HepG2 (cell line): Measurements from ENCODE around the gene SRCIN1. TPM values are rescaled to one million over a fixed set of nuclear protein-coding genes. Genes with fewer than 3 reads are reported as not detected.

Experiments used
- AKAP8 ChIP-seq: sonication (generic); formaldehyde crosslinking; IDR thresholded peaks from 2 replicates; pipeline ENCODE4 v1.5.1; 2020; ENCODE audit warnings: mild to moderate bottlenecking, missing genetic modification reagents
- CREB3 ChIP-seq: sonication (generic); formaldehyde crosslinking; IDR thresholded peaks from 2 replicates; pipeline ENCODE4 v1.5.0; 2020; ENCODE audit warnings: missing genetic modification reagents
- E2F5 ChIP-seq: sonication (generic); formaldehyde crosslinking; conservative IDR thresholded peaks from 2 replicates; pipeline ENCODE4 v1.4.0; 2020; ENCODE audit warnings: missing genetic modification reagents
- ELF4 ChIP-seq: sonication (generic); formaldehyde crosslinking; IDR thresholded peaks from 2 replicates; pipeline ENCODE4 v1.5.0; 2020; ENCODE audit warnings: missing genetic modification reagents, mild to moderate bottlenecking, moderate library complexity, borderline replicate concordance
- FIP1L1 ChIP-seq: fragments of 200-400 bp; formaldehyde crosslinking; IDR thresholded peaks from 2 replicates; pipeline ENCODE4 v1.6.1; 2018; ENCODE audit warnings: low read depth, mild to moderate bottlenecking, low read length, moderate library complexity, borderline replicate concordance; ENCODE audit not compliant: insufficient read depth
- GMEB1 ChIP-seq: sonication (generic); formaldehyde crosslinking; IDR thresholded peaks from 2 replicates; pipeline ENCODE4 v1.5.1; 2020; ENCODE audit warnings: missing genetic modification reagents, mild to moderate bottlenecking, borderline replicate concordance
- GTF2F1 ChIP-seq: fragments of 150-350 bp; IDR thresholded peaks from 2 replicates; pipeline ENCODE4 v1.6.1; 2014; ENCODE audit warnings: low read length
- HOXA3 ChIP-seq: sonication (generic); formaldehyde crosslinking; IDR thresholded peaks from 2 replicates; pipeline ENCODE4 v1.5.0; 2020; ENCODE audit warnings: missing genetic modification reagents
- MAFG ChIP-seq: sonication (generic); formaldehyde crosslinking; IDR thresholded peaks from 2 replicates; pipeline ENCODE4 v1.5.1; 2020; ENCODE audit warnings: mild to moderate bottlenecking, missing genetic modification reagents
- MEF2D ChIP-seq: sonication (generic); formaldehyde crosslinking; IDR thresholded peaks from 2 replicates; pipeline ENCODE4 v1.5.1; 2020; ENCODE audit warnings: mild to moderate bottlenecking, missing genetic modification reagents
- NBN ChIP-seq: fragments of 450-650 bp; conservative IDR thresholded peaks from 2 replicates; pipeline ENCODE4 v1.6.1; 2017
- POLR2G ChIP-seq: fragments of 200-400 bp; formaldehyde crosslinking; IDR thresholded peaks from 2 replicates; pipeline ENCODE4 v1.6.1; 2018; ENCODE audit warnings: mild to moderate bottlenecking, low read depth, low read length, moderate library complexity
- PREB ChIP-seq: sonication (generic); formaldehyde crosslinking; IDR thresholded peaks from 2 replicates; pipeline ENCODE4 v1.4.0; 2020; ENCODE audit warnings: missing genetic modification reagents
- RBM22 ChIP-seq: fragments of 200-400 bp; formaldehyde crosslinking; optimal IDR thresholded peaks from 2 replicates; pipeline ENCODE3; 2017; ENCODE audit warnings: mild to moderate bottlenecking, low read length, moderate library complexity
- RXRA ChIP-seq: sonication (generic); formaldehyde crosslinking; IDR thresholded peaks from 2 replicates; pipeline ENCODE4 v1.5.1; 2020; ENCODE audit warnings: missing genetic modification reagents
- THAP11 ChIP-seq: IDR thresholded peaks from 2 replicates; pipeline ENCODE4 v1.6.1; 2016; ENCODE audit warnings: missing biosample characterization, missing genetic modification reagents
- THAP8 ChIP-seq: sonication (generic); formaldehyde crosslinking; IDR thresholded peaks from 2 replicates; pipeline ENCODE4 v1.5.1; 2020; ENCODE audit warnings: missing genetic modification reagents, mild to moderate bottlenecking, borderline replicate concordance
- XBP1 ChIP-seq: sonication (generic); formaldehyde crosslinking; IDR thresholded peaks from 2 replicates; pipeline ENCODE4 v1.5.0; 2020; ENCODE audit warnings: missing genetic modification reagents
- YEATS4 ChIP-seq: sonication (generic); formaldehyde crosslinking; IDR thresholded peaks from 2 replicates; pipeline ENCODE4 v1.4.0; 2020; ENCODE audit warnings: missing genetic modification reagents, borderline replicate concordance
- ZEB1 ChIP-seq: IDR thresholded peaks from 2 replicates; pipeline ENCODE4 v1.6.1; 2012; ENCODE audit warnings: mild to moderate bottlenecking, low read depth, inconsistent platforms; ENCODE audit not compliant: insufficient replicate concordance
- ZFP1 ChIP-seq: IDR thresholded peaks from 2 replicates; pipeline ENCODE4 v1.6.1; 2016
- ZFP36L2 ChIP-seq: sonication (generic); formaldehyde crosslinking; IDR thresholded peaks from 2 replicates; pipeline ENCODE4 v1.4.0; 2020; ENCODE audit warnings: missing genetic modification reagents
- ZNF556 ChIP-seq: sonication (generic); formaldehyde crosslinking; IDR thresholded peaks from 2 replicates; pipeline ENCODE4 v1.4.0; 2020; ENCODE audit warnings: mild to moderate bottlenecking, missing genetic modification reagents, borderline replicate concordance
- ZNF678 ChIP-seq: sonication (generic); formaldehyde crosslinking; IDR thresholded peaks from 2 replicates; pipeline ENCODE4 v1.4.0; 2020; ENCODE audit warnings: mild to moderate bottlenecking, missing genetic modification reagents
- ZNF749 ChIP-seq: sonication (generic); formaldehyde crosslinking; IDR thresholded peaks from 2 replicates; pipeline ENCODE4 v1.8.0; 2022; ENCODE audit warnings: mild to moderate bottlenecking, missing genetic modification reagents, moderate library complexity, borderline replicate concordance
- ZNF772 ChIP-seq: sonication (generic); formaldehyde crosslinking; IDR thresholded peaks from 2 replicates; pipeline ENCODE4 v1.5.0; 2020; ENCODE audit warnings: mild to moderate bottlenecking, missing genetic modification reagents
- polyA plus RNA-seq, 8 experiments: library from polyadenylated mRNA; depleted of rRNA in 3 of 8; stranded (reverse) in 7 of 8; unstranded in 1 of 8; fragments of >200 nt; fragmentation: Illumina TruSeq in 4 of 8; extraction: Trizol in 4 of 8; gene quantifications; 2 replicates each; pipeline versions ENCODE4 v1.2.1 to v1.2.3, GENCODE V29; 2011 to 2016; ENCODE audit warnings: low read depth in 4 of 8, missing spikeins in 1 of 8, mixed read lengths in 1 of 8; ENCODE audit not compliant: insufficient read depth in 1 of 8
- total RNA-seq, 5 experiments: library from RNA; depleted of rRNA; stranded (reverse); fragments of >200 nt; fragmentation: Illumina TruSeq; extraction: Trizol; gene quantifications; 2 replicates each; pipeline ENCODE4 v1.2.3, GENCODE V29; 2016; ENCODE audit warnings: low read depth in 1 of 5

The SRCIN1 gene
- total and polyA plus RNA-seq, 2 of the 13 experiments (the other 11 are each of a cell fraction or from before 2014, with no cell fraction given): 1.2 to 9.6 TPM

GRCh38 chr17:38617967-38618760, 12.4 kb upstream of the SRCIN1 start (continued):
- no peak for TF ChIP-seq RBM22
- TF ChIP-seq MEF2D (CRISPR knock-in tag): no peak; the same call in 1 of the 2 replicates
- no peak for TF ChIP-seq GTF2F1
- no peak for TF ChIP-seq ZNF678 (CRISPR knock-in tag)
- TF ChIP-seq YEATS4: no peak; the same call in 1 of the 2 replicates
- TF ChIP-seq ELF4 (CRISPR knock-in tag): no peak
- 0 out of 2 replicates have a peak, but pooled peaks have one; percentile 27 for TF ChIP-seq ZFP1 (CRISPR knock-in tag)
- no peak for TF ChIP-seq ZFP36L2 (CRISPR knock-in tag)
- no peak for TF ChIP-seq THAP11 (CRISPR knock-in tag)
- TF ChIP-seq PREB (CRISPR knock-in tag): no peak
- peak; percentile 46; the same call in 1 of the 2 replicates for TF ChIP-seq ZNF772 (CRISPR knock-in tag)
- no peak for TF ChIP-seq E2F5 (CRISPR knock-in tag)
- no peak for TF ChIP-seq CREB3 (CRISPR knock-in tag)
- TF ChIP-seq ZNF749 (CRISPR knock-in tag): 0 out of 2 replicates have a peak, but pooled peaks have one; percentile 43
- TF ChIP-seq HOXA3 (CRISPR knock-in tag): peak; percentile 64; the same call in 1 of the 2 replicates
- TF ChIP-seq THAP8 (CRISPR knock-in tag): peak; percentile 46; the same call in 1 of the 2 replicates
- TF ChIP-seq FIP1L1: no peak
- no peak for TF ChIP-seq POLR2G
- no peak for TF ChIP-seq ZEB1
- peak; percentile 62 for TF ChIP-seq AKAP8 (CRISPR knock-in tag)
- TF ChIP-seq GMEB1 (CRISPR knock-in tag): no peak; the same call in 1 of the 2 replicates
- TF ChIP-seq ZNF556 (CRISPR knock-in tag): peak; percentile 16; the same call in 1 of the 2 replicates
- TF ChIP-seq XBP1: no peak
- TF ChIP-seq RXRA (CRISPR knock-in tag): peak; percentile 97
- no peak for TF ChIP-seq MAFG
- TF ChIP-seq NBN: no peak
